Mucosa of descending colon (tissue), 3 donors: ENCODE measurements around the gene TSPAN18. TPM values are rescaled to one million over a fixed set of nuclear protein-coding genes. Genes with fewer than 3 reads are reported as not detected.

Experiments
- ATAC-seq: fragments of 200-7000 bp; cut with Tn5 transposase; one replicate; pipeline ENCODE4 v1.9.1; 2020; ENCODE audit warnings: mild to moderate bottlenecking, moderate library complexity
- DNase-seq, 3 donors: peaks; one replicate each; pipeline ENCODE4 v3.0.0-alpha.2; 2020
- H3K36me3 ChIP-seq: fragments of 200-600 bp; one replicate; pipeline ENCODE4 v1.8.0; 2021; ENCODE audit warnings: low read depth, mild to moderate bottlenecking
- H3K4me1 ChIP-seq: fragments of 200-600 bp; one replicate; pipeline ENCODE4 v1.8.0; 2021; ENCODE audit warnings: low read depth, mild to moderate bottlenecking
- H3K4me3 ChIP-seq: fragments of 200-600 bp; one replicate; pipeline ENCODE4 v1.8.0; 2021; ENCODE audit warnings: mild to moderate bottlenecking
- H3K9me3 ChIP-seq: fragments of 200-600 bp; one replicate; pipeline ENCODE4 v1.8.0; 2021; ENCODE audit warnings: mild to moderate bottlenecking
- CTCF ChIP-seq: fragments of 200-600 bp; IDR thresholded peaks from one replicate; pipeline ENCODE4 v1.8.0; 2022; ENCODE audit warnings: antibody characterized with exemption, mild to moderate bottlenecking
- intact Hi-C, 2 donors: fragments of 100-400 bp; cut with DNase I in 1 of 2; cut with micrococcal nuclease in 1 of 2; formaldehyde crosslinking; loops; one replicate each; pipeline versions ENCODE4 v1.11.0 to v1.11.1; 2022; cut with DNase I, micrococcal nuclease
- total RNA-seq, 3 donors: library from RNA; stranded (reverse); fragmentation: NEBNext Ultra II Directional in 2 of 3; extraction: Animal tissue kit (Norgen Biotek cat#: 25700) in 2 of 3; gene quantifications; one replicate each; pipeline versions ENCODE4 v1.2.1 to v1.2.4, GENCODE V29; 2021 to 2023
- donor health status: DM: no; HTN: no; CAD: no; lungs with moderate emphysema.
- donor health status: DM: no; HTN: no; CAD: no.
- donor health status: DM: no; HTN: yes; CAD: no.

TSPAN18 gene
- total RNA-seq, 3 donors from 2014 or later, result 3.6 to 63.2 (median 8.5) TPM

DNA sequence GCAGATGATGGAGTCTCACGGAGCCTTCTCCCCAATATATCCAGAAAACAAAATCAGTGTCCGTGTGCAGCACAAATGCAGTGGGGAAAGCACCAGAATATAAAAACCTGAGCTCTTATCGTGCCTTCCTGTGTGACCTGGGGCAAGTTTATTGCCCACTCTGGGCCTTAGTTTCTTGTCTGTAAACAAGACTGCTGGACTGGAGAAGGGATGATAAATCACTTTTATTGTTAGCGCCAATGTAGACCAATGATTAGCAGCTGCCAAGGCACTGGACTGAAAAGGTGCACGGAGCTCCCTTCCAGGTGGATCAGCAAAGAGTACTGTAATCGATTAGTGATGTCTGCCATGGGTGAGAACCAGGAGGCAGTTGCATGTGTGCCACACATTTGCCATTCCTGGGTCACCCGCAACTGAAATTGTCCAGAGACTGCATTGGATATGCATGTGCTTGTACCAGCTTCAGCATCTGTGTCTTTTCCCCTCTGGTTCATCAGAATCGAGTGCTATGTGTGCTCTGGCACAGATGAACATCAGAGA lies 89.2 kb downstream of the TSPAN18 start:
- no peaks in the 10 kb centered on the region for H3K4me1 ChIP-seq

DNA sequence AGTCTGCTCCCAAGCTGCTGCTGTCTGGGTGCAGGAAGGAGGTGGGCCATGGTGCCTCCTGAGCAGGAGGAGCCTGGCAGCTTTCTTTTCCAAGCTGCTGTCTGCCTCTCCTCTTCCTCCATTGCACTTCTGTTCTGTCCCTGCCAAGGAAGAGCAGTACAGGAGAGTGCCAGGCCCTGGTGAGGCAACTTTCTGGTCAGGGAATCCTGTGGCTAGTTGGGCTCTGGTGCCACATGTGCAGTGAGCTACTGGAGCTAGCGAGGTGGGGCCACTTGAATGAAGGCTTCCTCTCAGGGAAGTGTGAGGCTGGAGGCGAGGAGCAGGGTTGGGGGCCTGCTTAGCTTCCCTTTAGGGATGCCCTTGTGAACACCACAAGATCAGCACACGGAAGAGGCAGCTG lies 90.0 kb downstream of the TSPAN18 start:
- Histone ChIP-seq H3K9me3 (no peaks in the 10 kb centered on the region), H3K36me3 (no peaks in the 10 kb centered on the region), H3K4me1 (no peaks in the 10 kb centered on the region), H3K4me3 (no peak overlapping the region)
- TF ChIP-seq CTCF, result no peak
- DNase-seq (no peak), ATAC-seq (no peak)
- intact Hi-C loops, result no loop called here

More for the DNA sequence above, 89.2 kb downstream of the TSPAN18 start:
- Histone ChIP-seq H3K36me3 (no peaks in the 10 kb centered on the region), H3K9me3 (no peaks in the 10 kb centered on the region), H3K4me3 (no peak overlapping the region)
- no peak for TF ChIP-seq CTCF
- ATAC-seq (no peak), DNase-seq (no peak)
- intact Hi-C loops, result no loop called here

DNA sequence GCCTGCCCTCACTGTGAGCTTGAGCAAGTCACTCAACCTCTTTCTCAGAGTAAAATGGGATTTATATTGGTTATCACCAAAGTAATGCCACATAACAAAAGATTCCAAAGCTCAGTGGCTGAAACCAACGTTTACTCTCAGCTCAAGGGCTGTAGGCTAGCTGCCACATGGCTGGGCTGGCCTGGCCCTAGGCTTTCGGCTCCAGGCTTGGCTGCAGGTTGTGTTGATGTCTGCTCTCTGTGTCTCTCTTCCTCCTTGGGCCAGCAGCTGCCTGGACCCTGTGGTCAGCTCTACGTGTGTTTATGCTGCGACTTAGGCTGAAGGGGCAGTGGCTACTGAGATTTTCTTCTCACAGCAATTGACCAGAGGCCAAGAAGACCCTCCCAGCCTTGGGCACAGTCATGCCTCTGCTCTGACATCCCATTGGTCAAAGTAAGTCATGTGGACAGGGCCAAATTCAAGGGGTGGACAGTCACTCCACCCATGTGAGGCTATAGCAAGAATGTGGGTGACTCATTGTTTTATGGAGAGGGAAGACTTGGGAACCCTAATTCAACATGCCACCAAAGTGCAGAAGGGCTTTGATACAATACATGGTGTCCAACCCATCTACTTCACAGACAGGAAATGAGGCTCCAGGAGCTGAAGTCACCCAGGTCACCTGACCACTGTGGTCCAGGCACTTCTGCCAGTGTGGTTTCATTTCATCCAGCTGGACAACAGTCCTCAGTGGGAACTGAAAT lies 90.6 kb downstream of the TSPAN18 start:
- ATAC-seq, result no peak
- H3K36me3 ChIP-seq, result no peaks in the 10 kb centered on the region
- no peak overlapping the region for H3K4me3 ChIP-seq
- intact Hi-C loops, result no loop called here
- no peaks in the 10 kb centered on the region for H3K9me3 ChIP-seq
- TF ChIP-seq CTCF, result no peak
- no peaks in the 10 kb centered on the region for H3K4me1 ChIP-seq
- no peak for DNase-seq

DNA sequence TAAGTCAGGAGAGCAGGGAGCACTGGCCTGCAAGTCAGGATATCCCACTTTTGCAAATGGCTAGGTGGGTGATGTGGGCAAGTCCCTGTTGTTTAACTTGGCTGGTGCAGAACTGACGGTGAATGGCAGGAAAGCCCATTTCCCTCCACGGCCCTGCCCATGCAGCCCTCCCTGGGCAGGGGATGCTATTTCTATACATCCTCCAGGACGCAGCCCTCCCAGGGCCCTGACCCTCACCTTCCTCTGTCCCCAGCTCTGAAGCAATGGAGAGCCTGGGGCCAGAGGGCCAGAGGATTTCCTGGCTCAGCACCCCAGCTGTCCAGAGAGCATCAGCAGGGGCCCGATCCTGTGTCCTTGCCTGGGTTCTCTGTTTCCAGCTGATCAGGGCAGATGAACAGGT lies 91.3 kb downstream of the TSPAN18 start:
- no peaks in the 10 kb centered on the region for H3K36me3 ChIP-seq
- DNase-seq (no peak), ATAC-seq (no peak)
- no peaks in the 10 kb centered on the region for H3K4me1 ChIP-seq
- no peak for TF ChIP-seq CTCF
- H3K9me3 ChIP-seq, result no peaks in the 10 kb centered on the region
- intact Hi-C loops, result no loop called here
- H3K4me3 ChIP-seq, result no peak overlapping the region

- intact Hi-C loops, result no loop called here
- Histone ChIP-seq H3K9me3 (no peaks in the 10 kb centered on the region), H3K4me1 (no peaks in the 10 kb centered on the region), H3K36me3 (no peaks in the 10 kb centered on the region), H3K4me3 (no peak overlapping the region)
- no peak for TF ChIP-seq CTCF
- DNase-seq (no peak), ATAC-seq (no peak)
Measured at GRCh38 chr11:44819346-44819745, 92.6 kb downstream of the TSPAN18 start.
